GM10248 (cell line): ENCODE results near the gene JAGN1.
"Not testable (repeated sequence)": the region's sequence is repeated elsewhere in the genome, so short reads cannot be mapped to it uniquely, and the experiment has no call there.

Experiments
- CTCF ChIA-PET: fragments of 300-600 bp; sonication (Branson Sonifier 250); formaldehyde crosslinking; extraction: SDS; loops from one replicate; lab custom pipeline; 2021; ENCODE audit warnings: antibody characterized with exemption; lab: Yijun Ruan, JAX
- POLR2A ChIA-PET: fragments of 350-650 bp; sonication (Branson Sonifier 250); formaldehyde crosslinking; extraction: SDS; loops from one replicate; lab custom pipeline; 2020; ENCODE audit warnings: antibody characterized with exemption; lab: Yijun Ruan, JAX
- DNase-seq: peaks from one replicate; pipeline ENCODE4 v3.0.0; 2012; ENCODE audit errors: extremely low spot score
- TF ChIP-seq, protein P1 (sequence below): IDR thresholded peaks from 2 replicates; pipeline ENCODE4 v1.5.1; 2012; ENCODE audit warnings: mild to moderate bottlenecking, low read depth; ENCODE audit errors: extremely low read depth, missing control alignments, control extremely low read depth

JAGN1 gene

GRCh38 chr3:9898467-9899241 lies 8.2 kb downstream of the JAGN1 start:
- ChIA-PET POLR2A (no interaction called here), CTCF (interaction anchor here (1.0 to 1.5 kb wide), 2 partner anchors 12 to 34 kb away, joined by 3 to 4 read pairs; no protein-coding TSS in a partner anchor)
- DNase-seq = no peak
- TF ChIP-seq, protein P1, sequence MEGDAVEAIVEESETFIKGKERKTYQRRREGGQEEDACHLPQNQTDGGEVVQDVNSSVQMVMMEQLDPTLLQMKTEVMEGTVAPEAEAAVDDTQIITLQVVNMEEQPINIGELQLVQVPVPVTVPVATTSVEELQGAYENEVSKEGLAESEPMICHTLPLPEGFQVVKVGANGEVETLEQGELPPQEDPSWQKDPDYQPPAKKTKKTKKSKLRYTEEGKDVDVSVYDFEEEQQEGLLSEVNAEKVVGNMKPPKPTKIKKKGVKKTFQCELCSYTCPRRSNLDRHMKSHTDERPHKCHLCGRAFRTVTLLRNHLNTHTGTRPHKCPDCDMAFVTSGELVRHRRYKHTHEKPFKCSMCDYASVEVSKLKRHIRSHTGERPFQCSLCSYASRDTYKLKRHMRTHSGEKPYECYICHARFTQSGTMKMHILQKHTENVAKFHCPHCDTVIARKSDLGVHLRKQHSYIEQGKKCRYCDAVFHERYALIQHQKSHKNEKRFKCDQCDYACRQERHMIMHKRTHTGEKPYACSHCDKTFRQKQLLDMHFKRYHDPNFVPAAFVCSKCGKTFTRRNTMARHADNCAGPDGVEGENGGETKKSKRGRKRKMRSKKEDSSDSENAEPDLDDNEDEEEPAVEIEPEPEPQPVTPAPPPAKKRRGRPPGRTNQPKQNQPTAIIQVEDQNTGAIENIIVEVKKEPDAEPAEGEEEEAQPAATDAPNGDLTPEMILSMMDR = no peak

- ChIA-PET POLR2A (no interaction called here), CTCF (interaction anchor here (1.4 kb wide), 1 partner anchor 9 kb away, joined by 3 read pairs; no protein-coding TSS in a partner anchor)
- TF ChIP-seq, protein P1 = no peak
- no peak for DNase-seq
These were observed 8.9 kb downstream of the JAGN1 start for GRCh38 chr3:9899289-9899791.

DNA sequence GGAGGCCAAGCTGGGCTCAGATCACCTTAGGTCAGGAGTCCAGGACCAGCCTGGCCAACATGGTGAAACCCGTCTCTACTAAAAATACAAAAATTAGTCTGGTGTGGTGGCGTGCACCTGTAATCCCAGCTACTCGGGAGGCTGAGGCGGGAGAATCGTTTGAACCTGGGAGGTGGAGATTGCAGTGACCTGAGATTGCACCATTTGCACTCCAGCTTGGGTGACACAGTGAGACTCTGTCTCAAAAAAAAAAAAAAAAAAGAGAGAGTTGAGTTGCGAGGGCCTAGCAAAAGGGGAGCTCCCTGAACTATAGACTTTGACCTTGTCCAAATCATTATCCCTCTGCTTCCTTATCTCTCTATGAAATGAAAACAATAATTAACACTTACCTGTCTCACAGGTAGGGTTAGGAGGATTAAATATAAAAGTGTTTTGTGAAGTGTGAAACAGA lies 10.6 kb downstream of the JAGN1 start:
- ChIA-PET CTCF (interaction anchor here (1.3 to 3.5 kb wide), 4 partner anchors 8 to 24 kb away, joined by 3 to 25 read pairs (median 5); partner anchors contain the start of gene JAGN1), POLR2A (interaction anchor here (0.7 kb wide), 1 partner anchor 376 kb away, joined by 6 read pairs; no protein-coding TSS in a partner anchor)
- not testable (repeated sequence) for DNase-seq

GRCh38 chr3:9901967-9902366 lies 11.6 kb downstream of the JAGN1 start:
- POLR2A ChIA-PET = no interaction called here
- no peak for DNase-seq
- TF ChIP-seq, protein P1 = no peak
- CTCF ChIA-PET = interaction anchor here (1.3 to 3.5 kb wide), 4 partner anchors 9 to 31 kb away, joined by 3 to 25 read pairs (median 6); no protein-coding TSS in a partner anchor

- DNase-seq = no peak
- TF ChIP-seq, protein P1 = no peak
- POLR2A ChIA-PET = no interaction called here
- CTCF ChIA-PET = interaction anchor here (2.0 to 3.5 kb wide), 3 partner anchors 9 to 30 kb away, joined by 5 to 25 read pairs (median 6); no protein-coding TSS in a partner anchor
These were observed 12.2 kb downstream of the JAGN1 start, which contains the start of gene IL17RE for GRCh38 chr3:9902372-9903237. IL17RE (plus strand) TSS chr3:9902848; CDS start chr3:9902933, 85 bp downstream.

GRCh38 chr3:9903238-9903624 lies 12.8 kb downstream of the JAGN1 start:
- TF ChIP-seq, protein P1 = no peak
- ChIA-PET POLR2A (no interaction called here), CTCF (interaction anchor here (2.0 to 3.5 kb wide), 3 partner anchors 10 to 29 kb away, joined by 5 to 25 read pairs (median 6); no protein-coding TSS in a partner anchor)
- no peak for DNase-seq
